ENCODE data around the gene SMTNL1.

SMTNL1 gene

GRCh38 chr11:57541169-57541568 lies 3.8 kb downstream of the SMTNL1 start:
- TF ChIP-seq, protein P1, sequence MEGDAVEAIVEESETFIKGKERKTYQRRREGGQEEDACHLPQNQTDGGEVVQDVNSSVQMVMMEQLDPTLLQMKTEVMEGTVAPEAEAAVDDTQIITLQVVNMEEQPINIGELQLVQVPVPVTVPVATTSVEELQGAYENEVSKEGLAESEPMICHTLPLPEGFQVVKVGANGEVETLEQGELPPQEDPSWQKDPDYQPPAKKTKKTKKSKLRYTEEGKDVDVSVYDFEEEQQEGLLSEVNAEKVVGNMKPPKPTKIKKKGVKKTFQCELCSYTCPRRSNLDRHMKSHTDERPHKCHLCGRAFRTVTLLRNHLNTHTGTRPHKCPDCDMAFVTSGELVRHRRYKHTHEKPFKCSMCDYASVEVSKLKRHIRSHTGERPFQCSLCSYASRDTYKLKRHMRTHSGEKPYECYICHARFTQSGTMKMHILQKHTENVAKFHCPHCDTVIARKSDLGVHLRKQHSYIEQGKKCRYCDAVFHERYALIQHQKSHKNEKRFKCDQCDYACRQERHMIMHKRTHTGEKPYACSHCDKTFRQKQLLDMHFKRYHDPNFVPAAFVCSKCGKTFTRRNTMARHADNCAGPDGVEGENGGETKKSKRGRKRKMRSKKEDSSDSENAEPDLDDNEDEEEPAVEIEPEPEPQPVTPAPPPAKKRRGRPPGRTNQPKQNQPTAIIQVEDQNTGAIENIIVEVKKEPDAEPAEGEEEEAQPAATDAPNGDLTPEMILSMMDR (conservative IDR thresholded peaks at IDR 0.05): no peak
- H3K27ac ChIP-seq: no peak overlapping the region

- no peak overlapping the region for H3K27ac ChIP-seq
- TF ChIP-seq, protein P1 (conservative IDR thresholded peaks at IDR 0.05): no peak
Observed at GRCh38 chr11:57542582-57542981, 5.2 kb downstream of the SMTNL1 start.

DNA sequence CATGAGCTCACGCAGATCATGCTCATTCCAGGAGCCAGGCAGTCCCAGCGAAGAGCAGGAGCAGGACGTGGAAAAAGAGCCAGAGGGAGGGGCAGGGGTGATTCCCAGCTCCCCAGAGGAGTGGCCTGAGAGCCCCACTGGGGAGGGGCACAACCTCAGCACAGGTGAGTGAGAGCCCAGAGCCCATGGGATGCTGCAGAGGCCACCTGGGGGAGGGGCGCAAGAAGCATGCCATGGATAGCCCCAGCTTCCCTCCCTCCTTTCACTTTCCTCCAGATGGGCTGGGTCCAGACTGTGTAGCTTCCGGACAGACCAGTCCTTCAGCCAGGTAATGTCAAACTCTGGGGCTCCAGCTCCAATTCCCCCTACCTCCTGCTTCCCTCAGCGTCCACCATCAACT lies 6.2 kb downstream of the SMTNL1 start:
- TF ChIP-seq, protein P1 (conservative IDR thresholded peaks at IDR 0.05): no peak

GRCh38 chr11:57544566-57544965 lies 7.2 kb downstream of the SMTNL1 start:
- no peak overlapping the region for H3K27ac ChIP-seq
- TF ChIP-seq, protein P1 (conservative IDR thresholded peaks at IDR 0.05): no peak

More for the DNA sequence above, 6.2 kb downstream of the SMTNL1 start:
- no peak overlapping the region; the same call in 1 of the 2 replicates for H3K27ac ChIP-seq

DNA sequence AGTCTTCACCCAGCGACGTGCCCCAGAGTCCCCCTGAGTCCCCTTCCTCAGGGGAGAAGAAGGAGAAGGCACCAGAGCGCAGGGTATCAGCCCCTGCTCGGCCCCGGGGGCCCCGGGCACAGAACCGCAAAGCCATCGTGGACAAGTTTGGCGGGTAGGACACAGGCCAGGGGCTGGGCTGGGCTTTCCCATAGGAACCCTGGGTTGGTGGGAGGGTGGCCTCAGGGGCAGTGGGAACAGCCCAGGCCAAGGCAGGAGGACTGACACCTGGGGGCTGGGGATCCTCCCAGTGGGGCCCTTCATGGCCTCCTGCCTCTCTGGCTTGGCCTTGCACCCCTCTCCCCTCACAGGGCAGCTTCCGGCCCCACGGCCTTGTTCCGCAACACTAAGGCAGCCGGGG lies 8.5 kb downstream of the SMTNL1 start:
- TF ChIP-seq, protein P1 (conservative IDR thresholded peaks at IDR 0.05): no peak
- no peak overlapping the region for H3K27ac ChIP-seq

GRCh38 chr11:57546451-57546850 lies 9.1 kb downstream of the SMTNL1 start:
- TF ChIP-seq, protein P1 (conservative IDR thresholded peaks at IDR 0.05): no peak
- no peak overlapping the region for H3K27ac ChIP-seq

DNA sequence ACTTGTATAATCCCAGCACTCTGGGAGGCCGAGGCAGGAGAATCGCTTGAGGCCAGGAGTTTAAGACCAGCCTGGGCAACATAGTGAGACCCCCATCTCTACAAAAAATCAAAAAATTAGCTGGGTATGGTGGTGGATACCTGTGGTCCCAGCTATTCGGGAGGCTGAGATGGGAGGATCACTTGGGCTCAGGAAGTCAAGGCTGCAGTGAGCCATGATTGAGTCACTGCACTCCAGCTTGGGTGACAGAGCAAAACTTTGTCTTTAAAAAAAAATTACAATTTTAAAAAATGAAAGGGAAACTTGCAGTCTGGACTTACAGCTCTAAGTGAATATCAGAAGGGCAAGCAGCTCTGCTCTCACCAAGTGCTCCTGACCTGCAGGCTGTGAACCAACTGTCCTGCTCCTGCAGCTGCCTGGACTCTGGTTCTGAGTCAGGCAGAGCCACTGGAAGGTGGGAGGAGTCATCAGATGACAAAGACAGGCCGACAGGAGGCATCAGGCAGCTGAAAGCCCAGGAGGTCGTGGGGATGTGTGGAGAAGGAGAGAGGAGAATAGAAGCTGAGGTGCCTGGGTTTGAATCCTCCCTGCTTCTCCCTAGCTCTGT lies 9.6 kb downstream of the SMTNL1 start:
- H3K27ac ChIP-seq: no peak overlapping the region
- TF ChIP-seq, protein P1 (conservative IDR thresholded peaks at IDR 0.05): no peak

Measured in VCaP (cell line).